ENCODE results near the gene ZFAND3. TPM values are rescaled to one million over a fixed set of nuclear protein-coding genes. Genes with fewer than 3 reads are reported as not detected.

The ZFAND3 gene
- total RNA-seq, 1 donor from 2014 or later = 131 TPM

DNA sequence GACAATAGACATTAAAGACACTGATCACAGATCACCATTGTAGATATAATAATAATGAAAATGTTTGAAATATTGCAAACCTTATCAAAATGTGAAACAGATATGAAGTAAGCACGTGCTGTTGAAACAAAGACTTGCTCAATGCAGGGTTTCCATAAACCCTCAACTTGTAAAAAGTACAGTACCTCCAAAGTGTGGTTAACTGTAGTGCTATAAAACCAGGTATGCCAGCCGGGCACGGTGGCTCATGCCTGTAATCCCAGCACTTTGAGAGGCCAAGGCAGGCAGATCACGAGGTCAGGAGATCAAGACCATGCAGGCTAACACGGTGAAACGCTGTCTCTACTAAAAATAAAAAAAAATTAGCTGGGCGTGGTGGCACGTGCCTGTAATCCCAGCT lies 96.6 kb downstream of the ZFAND3 start:
- H3K9ac ChIP-seq (ENCODE audit: low read length) = no peak overlapping the region
- no peak overlapping the region for H3K27ac ChIP-seq (ENCODE audit: low read depth, low read length)
- peaks cover 5% of the 10 kb centered on the region for H3K9me3 Mint-ChIP-seq (ENCODE audit: unreplicated experiment)
- no peaks in the 10 kb centered on the region for H3K27me3 Mint-ChIP-seq (ENCODE audit: low read depth, unreplicated experiment)
- H3K9me3 ChIP-seq (ENCODE audit: insufficient read depth, low read depth, low read length) = no peaks in the 10 kb centered on the region
- no peak for TF ChIP-seq EZH2 (IDR thresholded peaks at IDR 0.05; ENCODE audit: insufficient read depth, low read length)
- TF ChIP-seq, protein P1, sequence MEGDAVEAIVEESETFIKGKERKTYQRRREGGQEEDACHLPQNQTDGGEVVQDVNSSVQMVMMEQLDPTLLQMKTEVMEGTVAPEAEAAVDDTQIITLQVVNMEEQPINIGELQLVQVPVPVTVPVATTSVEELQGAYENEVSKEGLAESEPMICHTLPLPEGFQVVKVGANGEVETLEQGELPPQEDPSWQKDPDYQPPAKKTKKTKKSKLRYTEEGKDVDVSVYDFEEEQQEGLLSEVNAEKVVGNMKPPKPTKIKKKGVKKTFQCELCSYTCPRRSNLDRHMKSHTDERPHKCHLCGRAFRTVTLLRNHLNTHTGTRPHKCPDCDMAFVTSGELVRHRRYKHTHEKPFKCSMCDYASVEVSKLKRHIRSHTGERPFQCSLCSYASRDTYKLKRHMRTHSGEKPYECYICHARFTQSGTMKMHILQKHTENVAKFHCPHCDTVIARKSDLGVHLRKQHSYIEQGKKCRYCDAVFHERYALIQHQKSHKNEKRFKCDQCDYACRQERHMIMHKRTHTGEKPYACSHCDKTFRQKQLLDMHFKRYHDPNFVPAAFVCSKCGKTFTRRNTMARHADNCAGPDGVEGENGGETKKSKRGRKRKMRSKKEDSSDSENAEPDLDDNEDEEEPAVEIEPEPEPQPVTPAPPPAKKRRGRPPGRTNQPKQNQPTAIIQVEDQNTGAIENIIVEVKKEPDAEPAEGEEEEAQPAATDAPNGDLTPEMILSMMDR (IDR thresholded peaks at IDR 0.05; ENCODE audit: insufficient read depth, low read depth, low read length) = no peak
- peaks cover 94% of the 10 kb centered on the region for H4K20me1 ChIP-seq (ENCODE audit: insufficient read depth, low read length)
- H3K36me3 Mint-ChIP-seq (ENCODE audit: low read depth, unreplicated experiment) = peaks cover 16% of the 10 kb centered on the region
- no peaks in the 10 kb centered on the region for H3K27me3 ChIP-seq (ENCODE audit: insufficient read depth, low read length)
- no peak overlapping the region for H2AFZ ChIP-seq (ENCODE audit: low read depth, low read length)
- H3K4me1 ChIP-seq (ENCODE audit: insufficient read depth, low read length) = no peaks in the 10 kb centered on the region
- no peak overlapping the region for H3K4me3 ChIP-seq (ENCODE audit: insufficient read depth, low read depth, low read length)
- H3K79me2 ChIP-seq (ENCODE audit: insufficient read depth, low read length) = peaks cover 91% of the 10 kb centered on the region
- no peak overlapping the region for H3K4me2 ChIP-seq (ENCODE audit: low read length)
- FAIRE-seq (no peak), DNase-seq (ENCODE audit: low read depth) (no peak)
- H3K4me1 Mint-ChIP-seq (ENCODE audit: low read depth, unreplicated experiment) = peaks cover 20% of the 10 kb centered on the region
- H3K4me3 Mint-ChIP-seq (ENCODE audit: unreplicated experiment) = no peak overlapping the region
- no peak overlapping the region for H3K27ac Mint-ChIP-seq (ENCODE audit: unreplicated experiment)
- H3K36me3 ChIP-seq (ENCODE audit: insufficient read depth, low read length) = no peaks in the 10 kb centered on the region

DNA sequence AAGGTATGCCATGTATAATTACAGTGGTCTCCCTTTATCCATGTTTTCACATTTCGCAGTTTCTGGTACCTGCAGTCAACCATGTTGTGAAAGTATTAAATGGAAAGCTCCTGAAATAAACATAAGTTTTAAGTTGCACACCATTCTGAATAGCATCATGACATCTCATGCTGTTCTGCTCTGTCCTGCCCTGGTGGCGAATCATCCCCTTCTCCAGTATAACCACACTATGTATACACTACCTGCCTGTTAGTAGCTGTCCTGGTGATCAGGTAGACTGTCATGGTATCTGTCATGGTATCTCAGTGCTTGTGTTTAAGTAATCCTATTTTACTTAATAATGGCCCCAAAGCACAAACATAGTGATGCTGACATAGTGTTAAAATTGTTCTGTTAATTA lies 97.1 kb downstream of the ZFAND3 start:
- Histone ChIP-seq H2AFZ (ENCODE audit: low read depth, low read length) (no peak overlapping the region), H3K27ac (ENCODE audit: low read depth, low read length) (no peak overlapping the region), H3K9me3 (ENCODE audit: insufficient read depth, low read depth, low read length) (no peaks in the 10 kb centered on the region), H3K4me3 (ENCODE audit: insufficient read depth, low read depth, low read length) (no peak overlapping the region), H3K36me3 (ENCODE audit: insufficient read depth, low read length) (no peaks in the 10 kb centered on the region), H3K4me1 (ENCODE audit: insufficient read depth, low read length) (no peaks in the 10 kb centered on the region), H4K20me1 (ENCODE audit: insufficient read depth, low read length) (peaks cover 94% of the 10 kb centered on the region), H3K9ac (ENCODE audit: low read length) (no peak overlapping the region), H3K4me2 (ENCODE audit: low read length) (no peak overlapping the region), H3K79me2 (ENCODE audit: insufficient read depth, low read length) (peaks cover 91% of the 10 kb centered on the region), H3K27me3 (ENCODE audit: insufficient read depth, low read length) (no peaks in the 10 kb centered on the region)
- TF ChIP-seq, protein P1 (IDR thresholded peaks at IDR 0.05; ENCODE audit: insufficient read depth, low read depth, low read length) = no peak
- no peak for TF ChIP-seq EZH2 (IDR thresholded peaks at IDR 0.05; ENCODE audit: insufficient read depth, low read length)
- peaks cover 16% of the 10 kb centered on the region for H3K36me3 Mint-ChIP-seq (ENCODE audit: low read depth, unreplicated experiment)
- H3K27me3 Mint-ChIP-seq (ENCODE audit: low read depth, unreplicated experiment) = no peaks in the 10 kb centered on the region
- FAIRE-seq (no peak), DNase-seq (ENCODE audit: low read depth) (no peak)
- H3K9me3 Mint-ChIP-seq (ENCODE audit: unreplicated experiment) = peaks cover 5% of the 10 kb centered on the region
- H3K4me1 Mint-ChIP-seq (ENCODE audit: low read depth, unreplicated experiment) = peaks cover 16% of the 10 kb centered on the region
- H3K4me3 Mint-ChIP-seq (ENCODE audit: unreplicated experiment) = no peak overlapping the region
- no peak overlapping the region for H3K27ac Mint-ChIP-seq (ENCODE audit: unreplicated experiment)

DNA sequence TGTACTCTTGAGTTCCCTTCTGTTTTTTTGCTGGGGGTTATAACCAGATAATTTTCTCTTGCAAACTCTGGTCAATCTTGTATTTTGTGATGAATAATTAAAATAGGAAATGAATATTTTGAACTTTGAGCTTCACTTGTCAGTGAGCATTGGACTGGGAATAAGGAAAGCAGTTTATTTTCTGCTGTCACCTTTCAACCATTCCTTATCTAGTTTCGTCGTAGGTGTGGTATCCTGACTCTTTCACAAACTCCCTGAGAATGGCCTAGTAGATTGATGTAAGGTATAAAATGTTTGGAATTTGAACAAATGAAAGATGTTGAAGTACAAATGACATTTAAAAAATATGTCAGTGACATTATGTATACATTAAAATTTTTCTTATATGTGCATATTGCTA lies 98.0 kb downstream of the ZFAND3 start:
- peaks cover 91% of the 10 kb centered on the region for H3K79me2 ChIP-seq (ENCODE audit: insufficient read depth, low read length)
- no peaks in the 10 kb centered on the region for H3K9me3 ChIP-seq (ENCODE audit: insufficient read depth, low read depth, low read length)
- Mint-ChIP-seq H3K4me1 (ENCODE audit: low read depth, unreplicated experiment) (peaks cover 16% of the 10 kb centered on the region), H3K27ac (ENCODE audit: unreplicated experiment) (no peak overlapping the region), H3K36me3 (ENCODE audit: low read depth, unreplicated experiment) (peaks cover 16% of the 10 kb centered on the region), H3K4me3 (ENCODE audit: unreplicated experiment) (no peak overlapping the region), H3K27me3 (ENCODE audit: low read depth, unreplicated experiment) (no peaks in the 10 kb centered on the region), H3K9me3 (ENCODE audit: unreplicated experiment) (peaks cover 5% of the 10 kb centered on the region)
- H3K4me3 ChIP-seq (ENCODE audit: insufficient read depth, low read depth, low read length) = no peak overlapping the region
- TF ChIP-seq EZH2 (IDR thresholded peaks at IDR 0.05; ENCODE audit: insufficient read depth, low read length) = no peak
- TF ChIP-seq, protein P1 (IDR thresholded peaks at IDR 0.05; ENCODE audit: insufficient read depth, low read depth, low read length) = no peak
- no peaks in the 10 kb centered on the region for H3K27me3 ChIP-seq (ENCODE audit: insufficient read depth, low read length)
- no peak overlapping the region for H3K27ac ChIP-seq (ENCODE audit: low read depth, low read length)
- H3K4me2 ChIP-seq (ENCODE audit: low read length) = no peak overlapping the region
- FAIRE-seq = no peak
- H3K4me1 ChIP-seq (ENCODE audit: insufficient read depth, low read length) = no peaks in the 10 kb centered on the region
- no peak overlapping the region for H3K9ac ChIP-seq (ENCODE audit: low read length)
- no peaks in the 10 kb centered on the region for H3K36me3 ChIP-seq (ENCODE audit: insufficient read depth, low read length)
- peaks cover 90% of the 10 kb centered on the region for H4K20me1 ChIP-seq (ENCODE audit: insufficient read depth, low read length)
- no peak overlapping the region for H2AFZ ChIP-seq (ENCODE audit: low read depth, low read length)
- DNase-seq (ENCODE audit: low read depth) = no peak

All from astrocyte (in vitro differentiated cells and primary cell).